GM21367 (cell line): ENCODE data around the gene OR6K2.
"Not testable (repeated sequence)": the region's sequence is repeated elsewhere in the genome, so short reads cannot be mapped to it uniquely, and the experiment has no call there.

Experiments used
- ATAC-seq: cut with Tn5 transposase; IDR thresholded peaks from one replicate; pipeline ENCODE4 v1.9.1; 2021; ENCODE audit not compliant: unreplicated experiment

Gene OR6K2, protein sequence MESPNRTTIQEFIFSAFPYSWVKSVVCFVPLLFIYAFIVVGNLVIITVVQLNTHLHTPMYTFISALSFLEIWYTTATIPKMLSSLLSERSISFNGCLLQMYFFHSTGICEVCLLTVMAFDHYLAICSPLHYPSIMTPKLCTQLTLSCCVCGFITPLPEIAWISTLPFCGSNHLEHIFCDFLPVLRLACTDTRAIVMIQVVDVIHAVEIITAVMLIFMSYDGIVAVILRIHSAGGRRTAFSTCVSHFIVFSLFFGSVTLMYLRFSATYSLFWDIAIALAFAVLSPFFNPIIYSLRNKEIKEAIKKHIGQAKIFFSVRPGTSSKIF

DNA sequence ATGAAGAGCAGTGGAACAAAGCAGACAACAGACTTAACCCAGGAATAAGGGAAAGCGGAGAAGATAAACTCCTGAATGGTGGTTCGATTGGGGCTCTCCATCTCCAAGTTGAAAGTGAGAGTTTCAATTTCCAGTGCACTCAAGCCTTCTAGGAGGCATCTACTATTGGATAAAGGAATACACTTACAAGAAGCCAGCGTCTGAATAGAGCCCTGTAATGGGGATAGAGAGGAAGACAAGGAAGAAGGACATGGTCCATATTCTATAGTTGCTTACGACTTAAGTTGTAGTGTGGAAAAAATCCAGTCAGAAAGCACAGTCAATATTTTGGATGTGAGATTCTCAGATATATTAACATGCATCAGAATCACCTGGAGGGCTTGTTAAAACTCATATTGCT is at the start of gene OR6K2:
OR6K2 (minus strand) TSS at position 101 of the 400 bp plus-strand sequence; CDS start at position 101, 0 bp downstream.
- ATAC-seq = no peak

DNA sequence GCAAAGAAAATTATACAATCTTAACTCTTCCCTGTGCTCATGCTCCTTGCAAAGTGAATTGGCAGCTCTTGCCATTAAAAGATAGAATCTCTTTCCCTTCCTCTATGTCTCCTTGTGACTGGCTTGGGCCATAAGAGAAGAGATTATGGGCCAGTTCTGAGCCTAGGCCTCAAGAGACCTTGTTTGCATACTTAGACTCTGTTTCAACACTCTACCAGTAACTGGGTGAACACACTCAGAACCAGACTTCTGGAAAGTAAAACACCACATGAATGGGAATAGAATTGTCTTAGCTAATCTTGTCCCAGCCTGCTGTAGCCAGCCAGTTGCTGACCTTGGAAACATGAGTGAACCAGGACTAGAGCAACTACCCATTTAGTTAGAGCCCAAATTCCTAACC is 35.4 kb upstream of the OR6K2 start:
- no peak for ATAC-seq

DNA sequence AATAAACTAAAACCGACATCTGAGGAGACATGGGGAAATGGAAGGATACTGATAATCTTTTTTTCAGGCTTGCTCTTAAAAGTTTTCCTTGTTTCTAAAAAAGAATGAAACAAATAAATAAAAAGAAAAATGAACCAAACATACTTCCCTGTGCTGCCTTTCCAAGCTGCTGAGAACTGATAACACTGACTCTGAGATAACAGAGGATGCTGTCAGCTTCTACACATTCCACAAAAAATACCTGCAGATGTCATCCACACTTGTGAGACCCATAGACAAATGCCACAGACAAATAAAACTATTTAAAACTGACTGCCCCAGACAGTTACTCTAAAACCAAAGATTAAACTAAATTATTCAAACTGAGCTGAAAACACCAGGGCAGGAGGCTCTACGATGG is 32.1 kb upstream of the OR6K2 start:
- no peak for ATAC-seq

DNA sequence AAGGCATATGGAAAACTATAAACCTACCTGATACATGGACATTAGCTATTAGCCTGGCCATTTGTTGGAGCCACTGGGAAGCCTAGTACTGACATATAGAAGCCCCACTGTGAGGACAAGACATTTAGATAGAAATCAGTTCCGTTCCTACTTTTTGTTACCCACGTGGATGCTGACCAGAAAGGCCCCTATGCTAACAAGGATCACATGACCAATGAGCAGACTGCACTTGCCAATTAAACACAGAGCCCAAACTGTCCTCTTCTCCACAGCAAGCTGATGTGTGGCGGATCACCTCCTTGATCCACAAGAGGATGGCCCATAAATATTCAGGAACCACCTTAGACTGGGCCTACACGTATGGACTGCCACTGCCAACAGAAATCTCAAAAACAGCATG is 31.3 kb upstream of the OR6K2 start:
- ATAC-seq = no peak

DNA sequence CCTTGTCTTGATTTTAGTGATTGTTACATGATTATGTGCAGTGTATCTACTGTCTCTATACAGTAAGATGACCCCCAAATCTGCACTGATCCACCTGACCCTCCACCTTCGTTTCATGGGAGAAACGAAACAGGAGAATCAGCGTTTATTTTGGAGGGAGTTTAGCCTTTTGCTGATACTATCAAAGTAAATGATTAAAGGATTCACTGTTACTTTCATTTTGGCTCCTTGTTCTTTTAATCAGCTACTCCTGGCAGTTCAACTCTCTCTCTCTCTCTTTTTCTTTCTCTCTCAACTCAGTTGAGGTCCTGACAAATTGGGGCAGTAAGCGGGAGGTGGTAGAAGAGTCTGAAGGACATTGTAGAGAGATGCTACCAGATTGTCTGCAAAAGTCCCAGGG is 30.0 kb upstream of the OR6K2 start:
- ATAC-seq = no peak

DNA sequence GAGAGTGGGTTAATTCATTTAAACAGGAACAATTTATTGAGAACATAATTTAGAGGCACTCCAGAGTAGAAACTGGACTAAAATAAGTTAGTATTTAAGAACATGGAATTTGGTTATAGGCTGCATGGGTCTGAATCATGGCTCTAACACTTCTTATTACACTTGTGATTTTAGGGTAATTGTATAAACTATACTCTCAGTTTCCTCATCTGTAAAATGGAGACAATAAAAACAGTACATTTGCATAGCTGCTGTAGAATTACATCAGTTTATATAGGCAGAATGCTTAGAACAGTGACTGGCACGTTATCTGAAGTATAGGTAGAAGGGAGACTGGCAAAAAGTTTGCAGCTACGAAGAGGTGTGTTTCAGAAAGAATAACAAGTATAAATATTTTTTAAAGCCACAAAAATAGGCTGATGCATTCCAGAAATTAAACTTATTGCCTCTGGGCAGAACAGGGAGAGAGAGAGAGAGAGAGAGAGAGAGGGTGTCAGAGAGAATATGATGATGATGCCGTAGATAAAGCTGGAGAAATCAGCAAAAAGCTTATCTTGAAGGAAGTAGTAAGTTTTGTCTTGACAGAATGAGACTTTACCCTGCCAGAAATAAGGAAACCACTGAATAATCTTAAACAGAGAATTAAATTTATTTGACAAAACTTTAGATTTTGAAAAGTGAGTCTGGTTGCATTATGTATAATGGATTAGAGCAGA is 28.2 kb upstream of the OR6K2 start:
- no peak for ATAC-seq

DNA sequence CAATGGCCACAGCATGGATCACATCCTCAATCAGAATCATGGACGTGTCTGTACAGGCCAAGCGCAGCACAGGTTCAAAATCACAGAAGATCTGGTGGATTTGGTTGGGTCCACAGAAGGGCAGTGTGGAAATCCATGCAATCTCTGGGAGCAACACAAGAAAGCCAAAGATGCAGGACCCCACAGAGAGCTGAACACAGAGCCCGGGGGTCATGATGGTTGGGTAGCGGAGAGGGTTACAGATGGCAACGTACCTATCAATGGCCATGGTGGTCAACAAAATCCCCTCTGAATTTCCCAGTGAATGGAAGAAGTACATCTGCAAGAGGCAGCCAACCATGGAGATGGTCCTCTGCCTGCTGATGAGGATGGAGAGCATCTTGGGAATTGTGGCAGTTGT is 24.0 kb upstream of the OR6K2 start:
- ATAC-seq = no peak

DNA sequence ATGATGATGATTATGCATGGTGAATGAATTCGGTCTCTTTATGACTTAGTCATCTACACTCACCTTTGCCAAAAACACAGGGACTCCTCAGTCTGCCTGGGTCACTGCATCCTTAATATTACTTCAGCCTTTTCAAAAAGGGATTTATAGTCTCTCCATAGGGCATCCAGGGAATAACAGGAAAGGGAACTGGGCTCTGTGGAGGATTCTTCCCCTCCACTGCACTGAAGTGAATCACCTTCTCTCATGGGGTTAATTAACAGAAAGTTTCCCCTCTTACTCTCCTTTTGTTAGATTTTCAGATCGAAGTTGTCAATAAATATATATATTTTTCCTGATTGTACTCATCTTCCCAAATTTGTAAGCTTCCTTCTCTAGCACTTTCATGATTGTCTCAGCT is 20.2 kb upstream of the OR6K2 start, which contains the start of gene OR6K3:
OR6K3 (minus strand) TSS at position 101 of the 400 bp plus-strand sequence. CDS start 2,605 bp downstream, outside the sequence.
- ATAC-seq = no peak

DNA sequence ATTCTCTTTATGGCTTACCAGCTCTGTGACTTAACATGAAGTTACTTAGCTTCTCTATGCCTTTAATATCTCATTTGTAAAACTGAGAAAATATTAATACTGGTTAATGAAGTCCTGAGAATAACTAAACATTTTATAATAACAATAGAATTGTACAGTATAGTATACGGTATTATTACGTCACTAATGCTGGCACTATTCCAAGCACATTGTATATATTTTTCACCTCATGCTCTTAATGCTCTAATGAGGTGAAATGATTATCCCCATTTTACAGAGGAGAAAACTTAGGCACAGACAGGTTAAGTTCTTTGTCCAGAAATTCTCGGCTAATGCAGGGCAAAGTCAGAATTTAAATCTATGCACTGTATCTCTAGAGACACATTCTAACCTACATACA is 19.2 kb upstream of the OR6K2 start:
- no peak for ATAC-seq

DNA sequence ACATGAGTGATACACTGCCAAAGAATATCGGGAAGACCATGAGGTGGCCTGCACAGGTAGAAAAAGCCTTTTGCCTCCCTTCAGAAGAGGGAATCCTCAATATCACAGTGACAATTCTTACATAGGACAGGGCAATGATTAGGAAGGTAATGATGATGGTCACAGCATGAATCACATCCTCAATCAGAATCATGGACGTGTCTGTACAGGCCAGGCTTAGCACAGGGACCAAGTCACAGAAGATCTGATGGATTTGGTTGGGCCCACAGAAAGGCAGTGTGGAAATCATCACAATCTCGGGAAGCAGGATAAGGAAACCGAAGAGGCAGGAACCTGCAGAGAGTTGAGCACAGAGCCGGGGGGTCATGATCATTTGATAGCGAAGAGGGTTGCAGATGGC is 16.9 kb upstream of the OR6K2 start:
- ATAC-seq = no peak

DNA sequence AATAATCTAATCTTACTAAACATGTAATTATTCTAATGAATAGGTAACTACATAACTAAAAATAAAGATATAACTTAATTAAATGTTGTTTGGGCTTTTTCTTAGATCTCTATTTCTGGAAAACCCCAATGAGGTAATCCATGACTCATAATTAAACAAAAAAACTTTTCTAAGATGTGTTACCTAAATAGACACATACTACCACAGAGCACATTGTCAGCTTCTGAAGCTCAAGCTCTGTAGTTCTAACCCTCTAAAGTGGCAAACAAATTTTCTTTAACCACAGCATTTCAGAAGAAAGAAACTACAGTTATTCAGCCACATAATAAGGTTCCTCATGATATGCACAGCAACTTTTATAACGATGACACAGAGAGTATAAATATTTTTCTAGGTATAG is 15.9 kb upstream of the OR6K2 start:
- no peak for ATAC-seq

DNA sequence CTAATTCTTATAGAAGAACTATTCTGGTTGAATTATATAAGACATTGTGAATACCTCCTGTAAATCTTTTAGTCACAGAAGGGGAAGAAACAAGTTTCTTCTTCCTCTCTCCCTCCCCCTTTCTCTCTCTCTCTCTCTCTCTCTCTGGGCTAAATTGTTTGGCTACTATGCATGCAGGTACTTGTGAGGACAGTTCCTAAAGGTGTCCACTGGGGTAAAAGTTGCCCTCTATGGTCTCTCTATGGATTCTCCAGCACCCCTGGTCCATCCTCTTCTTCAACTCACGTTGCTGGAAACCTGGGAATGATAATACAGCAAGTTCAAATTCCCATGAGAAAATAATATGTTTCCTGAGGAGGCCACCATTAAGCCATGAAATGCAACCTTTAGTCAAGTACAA is 14.3 kb upstream of the OR6K2 start:
- no peak for ATAC-seq

DNA sequence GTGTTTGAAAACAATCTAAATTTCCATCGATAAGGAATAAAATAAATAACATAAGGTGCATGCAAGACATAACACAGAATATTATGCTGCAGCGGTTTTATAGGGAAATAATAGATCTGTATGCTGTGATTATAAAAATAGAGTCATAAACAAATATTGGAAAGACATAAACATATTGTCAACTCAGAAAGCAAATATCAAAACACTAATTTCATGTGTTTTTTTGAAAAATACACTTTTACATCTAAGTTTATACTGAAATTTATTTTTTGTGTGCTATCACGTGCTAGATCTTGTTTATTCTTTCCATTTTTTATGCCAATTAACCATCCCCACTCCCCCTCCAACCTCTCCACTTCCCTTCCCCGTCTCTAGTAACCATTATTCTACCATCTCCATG is 10.6 kb upstream of the OR6K2 start:
- no peak for ATAC-seq

DNA sequence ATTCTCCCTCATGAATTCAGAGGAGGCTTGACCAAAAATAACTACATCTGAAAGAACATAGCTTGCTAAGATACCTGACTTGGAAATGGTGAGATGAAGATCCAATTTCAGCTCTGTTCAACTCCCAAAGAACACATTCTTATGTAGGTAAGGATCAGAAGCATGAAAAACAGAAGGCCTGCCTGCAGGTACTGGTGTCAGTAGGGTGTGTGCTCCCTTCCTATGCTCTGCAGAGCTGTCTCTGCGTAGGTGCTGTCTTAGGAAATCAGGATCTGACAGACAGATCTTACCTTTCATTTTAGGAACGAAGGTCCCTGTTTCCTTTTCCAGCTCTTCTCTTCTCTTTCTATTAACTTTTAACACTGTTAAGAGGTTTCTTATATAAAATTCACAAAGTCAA is 5.6 kb upstream of the OR6K2 start:
- ATAC-seq = no peak

DNA sequence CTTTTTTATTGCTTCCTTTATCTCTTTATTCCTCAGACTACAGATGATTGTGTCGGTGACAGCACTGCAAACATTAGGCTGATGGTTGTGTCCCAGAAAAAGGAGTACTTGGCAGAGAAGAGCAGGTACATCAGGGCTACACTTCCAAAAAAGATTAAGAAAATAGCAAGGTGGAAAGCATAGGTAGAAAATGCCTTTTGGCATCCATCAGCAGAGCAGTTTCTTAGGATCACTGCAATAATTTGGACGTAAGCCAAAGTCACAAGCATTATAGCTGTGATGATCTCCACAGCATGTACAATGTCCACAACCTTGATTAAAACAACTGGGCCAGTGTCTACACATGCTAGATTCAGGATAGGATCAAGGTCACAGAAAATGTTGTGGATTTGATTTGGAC is 5.9 kb downstream of the OR6K2 start:
- no peak for ATAC-seq

DNA sequence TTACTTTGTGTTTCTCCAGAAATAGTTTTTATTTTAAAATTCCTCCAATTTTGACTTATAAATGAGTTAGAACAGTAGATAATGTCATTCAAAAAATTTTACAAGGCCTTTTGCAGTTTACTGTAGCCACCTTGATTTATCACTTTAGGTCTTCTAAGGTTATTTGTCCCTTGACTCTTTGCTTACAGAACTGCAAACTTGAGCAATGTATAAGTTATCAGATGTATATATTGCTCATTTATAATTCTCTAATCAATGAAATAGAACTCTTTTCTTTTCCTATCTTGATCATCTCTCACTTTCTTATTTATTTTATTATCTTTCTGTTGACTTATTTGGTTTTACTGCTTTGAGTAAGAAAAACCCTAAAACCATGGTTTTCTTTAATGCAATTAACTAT is 8.1 kb downstream of the OR6K2 start:
- no peak for ATAC-seq

DNA sequence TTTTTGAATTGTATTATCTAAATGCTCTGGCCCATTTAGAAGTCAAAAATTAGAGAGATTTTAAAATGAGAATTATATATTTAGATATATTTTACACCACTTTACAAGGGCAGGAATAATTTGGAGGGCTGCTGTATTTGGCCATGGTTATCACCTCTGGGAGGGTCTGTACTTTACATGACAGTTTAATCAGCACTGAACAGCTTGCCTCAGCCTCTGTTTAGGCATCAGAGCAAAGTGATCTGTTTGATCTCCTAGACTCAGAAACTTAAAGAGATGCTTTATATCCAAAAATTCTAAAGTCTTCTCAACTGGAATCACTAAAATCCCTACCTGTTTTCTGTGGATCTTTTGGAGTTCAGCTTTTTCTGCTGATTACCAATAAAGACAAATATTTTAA is 8.5 kb downstream of the OR6K2 start:
- ATAC-seq = no peak

DNA sequence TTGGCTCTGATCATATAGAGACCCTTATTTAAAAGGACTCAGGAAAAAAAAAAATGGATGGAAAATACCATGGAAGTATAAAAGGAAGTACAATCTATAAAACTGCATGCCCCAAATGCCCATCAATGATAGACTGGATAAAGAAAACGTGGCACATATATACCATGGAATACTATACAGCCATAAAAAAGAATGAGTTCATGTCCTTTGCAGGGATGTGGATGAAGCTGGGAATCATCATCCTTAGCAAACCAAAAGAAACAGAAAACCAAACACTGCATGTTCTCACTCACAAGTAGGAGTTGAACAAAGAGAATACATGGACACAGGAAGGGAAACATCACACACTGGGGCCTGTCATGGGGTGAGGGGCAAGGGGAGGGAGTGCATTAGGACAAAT is 9.3 kb downstream of the OR6K2 start:
- not testable (repeated sequence) for ATAC-seq

DNA sequence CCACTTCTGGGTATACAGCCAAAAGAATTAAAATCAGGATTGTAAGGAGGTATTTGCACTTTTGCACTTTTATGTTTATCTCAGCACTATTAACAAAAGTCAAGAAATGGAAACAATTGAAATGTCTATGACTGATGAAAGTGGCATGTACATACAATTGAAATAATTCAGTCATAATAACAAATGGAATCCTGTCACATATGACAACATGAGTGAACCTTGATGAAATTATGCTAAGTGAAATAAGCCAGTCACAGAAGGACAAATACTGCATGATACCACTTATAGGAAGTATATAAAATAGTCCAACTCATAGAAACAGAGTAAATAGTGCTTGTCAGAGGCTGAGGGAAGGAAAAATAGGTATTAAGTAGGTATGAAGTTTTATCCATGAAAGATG is 10.6 kb downstream of the OR6K2 start:
- no peak for ATAC-seq

DNA sequence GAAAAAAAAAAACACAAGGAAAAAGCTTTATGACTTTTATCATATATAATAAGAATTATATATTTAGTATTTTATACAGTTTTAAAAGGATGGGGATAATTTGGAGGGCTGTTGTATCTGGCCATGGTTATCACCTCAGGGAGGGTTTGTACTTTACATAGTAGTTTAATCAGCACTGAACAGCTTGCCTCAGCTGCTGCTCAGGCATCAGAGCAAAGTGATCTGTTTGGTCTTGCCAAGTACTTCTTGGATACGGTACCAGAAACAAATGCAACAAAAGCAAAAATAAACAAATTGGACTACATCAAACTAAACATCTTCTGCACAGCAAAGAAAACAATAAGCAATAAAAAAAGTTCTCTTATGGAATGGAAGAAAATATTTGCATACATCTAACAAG is 11.3 kb downstream of the OR6K2 start:
- no peak for ATAC-seq

DNA sequence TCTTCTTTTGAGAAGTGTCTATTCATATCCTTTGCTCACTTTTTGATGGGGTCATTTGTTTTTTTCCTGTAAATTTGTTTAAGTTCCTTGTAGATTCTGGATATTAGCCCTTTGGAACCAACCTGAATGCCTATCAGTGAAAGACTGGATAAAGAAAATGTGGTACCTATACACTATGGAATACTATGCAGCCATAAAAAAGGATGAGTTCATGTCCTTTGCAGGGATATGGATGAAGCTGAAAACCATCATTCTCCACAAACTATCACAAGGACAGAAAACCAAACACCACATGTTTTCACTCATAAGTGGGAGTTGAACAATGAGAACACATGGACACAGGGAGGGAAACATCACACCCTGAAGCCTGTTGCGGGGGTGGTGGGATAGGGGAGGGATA is 12.1 kb downstream of the OR6K2 start:
- not testable (repeated sequence) for ATAC-seq

DNA sequence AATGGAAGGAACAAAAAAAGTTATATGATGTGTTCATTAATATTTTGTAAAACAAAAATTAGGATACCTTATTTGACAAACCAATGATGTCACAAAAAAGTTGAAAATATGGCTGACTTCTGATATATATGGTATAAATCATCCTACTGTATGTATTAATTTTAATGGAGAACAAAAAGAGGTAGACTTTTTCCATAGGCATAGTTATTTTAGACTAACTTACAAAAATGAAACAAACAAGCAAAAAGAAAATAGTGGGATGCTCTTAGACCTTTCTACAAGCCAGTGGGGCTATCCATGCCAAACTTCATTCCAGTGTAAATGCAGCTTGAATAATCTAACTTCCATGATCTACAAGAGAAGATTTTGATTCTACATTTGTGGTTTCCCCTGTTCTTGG is 13.4 kb downstream of the OR6K2 start:
- ATAC-seq = no peak
